Fibroblast of skin of left quadriceps (primary cell): ENCODE results near the gene RABGGTA.
"Not testable (repeated sequence)": the region's sequence is repeated elsewhere in the genome, so short reads cannot be mapped to it uniquely, and the experiment has no call there.

Experiments
- DNase-seq, 2 experiments: peaks; one replicate each; pipeline ENCODE4 v3.0.0-alpha.2; 2013; ENCODE audit warnings: low read depth in 2 of 2

Gene RABGGTA

GRCh38 chr14:24260780-24261157 lies 10.6 kb downstream of the RABGGTA start:
- no peak for DNase-seq

- no peak for DNase-seq
Observed at GRCh38 chr14:24260026-24260779, 11.2 kb downstream of the RABGGTA start.

- peak; percentile 45 to 56 for DNase-seq
Observed at GRCh38 chr14:24259282-24260025, 11.9 kb downstream of the RABGGTA start.

- DNase-seq, result no peak
Observed at GRCh38 chr14:24258548-24259265, 12.7 kb downstream of the RABGGTA start.

GRCh38 chr14:24258119-24258518 lies 13.3 kb downstream of the RABGGTA start:
- DNase-seq, result no peak

GRCh38 chr14:24256960-24257359 lies 14.4 kb downstream of the RABGGTA start:
- DNase-seq, result no peak

GRCh38 chr14:24255931-24256711 lies 15.3 kb downstream of the RABGGTA start:
- DNase-seq, result no peak

- no peak for DNase-seq
Observed at GRCh38 chr14:24255438-24255837, 16.0 kb downstream of the RABGGTA start.

GRCh38 chr14:24254630-24255392 lies 16.6 kb downstream of the RABGGTA start:
- DNase-seq, result no peak

- no peak for DNase-seq
Observed at GRCh38 chr14:24253936-24254335, 17.5 kb downstream of the RABGGTA start.

GRCh38 chr14:24252289-24253124 lies 18.9 kb downstream of the RABGGTA start:
- no peak for DNase-seq

- no peak for DNase-seq
Observed at GRCh38 chr14:24251880-24252288, 19.5 kb downstream of the RABGGTA start.

- no peak for DNase-seq
Observed at GRCh38 chr14:24250354-24250753, 21.0 kb downstream of the RABGGTA start.

GRCh38 chr14:24249230-24250021 lies 22.0 kb downstream of the RABGGTA start:
- DNase-seq, result no peak

- DNase-seq, result no peak
Observed at GRCh38 chr14:24247422-24247821, 24.0 kb downstream of the RABGGTA start.

GRCh38 chr14:24246765-24247212 lies 24.6 kb downstream of the RABGGTA start:
- no peak for DNase-seq

- not testable (repeated sequence) for DNase-seq
Observed at GRCh38 chr14:24245350-24245749, 26.0 kb downstream of the RABGGTA start.

- DNase-seq, result no peak
Observed at GRCh38 chr14:24243336-24243836, 28.0 kb downstream of the RABGGTA start.
